SU-DHL-6 (cell line): Measurements from ENCODE around the gene NEU3.

ENCODE experiments used
- H2AFZ ChIP-seq: fragments of 200-600 bp; sonication (generic); 2 replicates; pipeline ENCODE4 v1.6.1; 2014; ENCODE audit warnings: low read depth, mild to moderate bottlenecking, moderate library complexity, mixed read lengths, antibody characterized with exemption, low read length; ENCODE audit not compliant: severe bottlenecking
- H3F3A ChIP-seq: fragments of 200-600 bp; shearing (Covaris generic); 2 replicates; pipeline ENCODE4 v1.6.0; 2016; ENCODE audit warnings: antibody characterized with exemption, mild to moderate bottlenecking; ENCODE audit not compliant: insufficient read depth
- H3K27ac ChIP-seq: fragments of 200-600 bp; sonication (generic); 2 replicates; pipeline ENCODE4 v1.5.1; 2016; ENCODE audit warnings: low read depth, mild to moderate bottlenecking, low read length, moderate library complexity, mixed read lengths
- H3K27me3 ChIP-seq: fragments of 200-600 bp; sonication (generic), shearing (Covaris generic); 2 replicates; pipeline ENCODE4 v1.6.0; 2014; ENCODE audit warnings: mild to moderate bottlenecking, low read length
- H3K36me3 ChIP-seq: fragments of 200-600 bp; sonication (generic); 2 replicates; pipeline ENCODE4 v1.6.1; 2014; ENCODE audit warnings: mild to moderate bottlenecking, low read length, mixed read lengths
- H3K4me2 ChIP-seq: fragments of 300-600, 200-600 bp; shearing (Covaris generic), sonication (generic); 2 replicates; pipeline ENCODE4 v1.6.0; 2014; ENCODE audit warnings: low read length, low read depth, mild to moderate bottlenecking; ENCODE audit not compliant: poor library complexity, severe bottlenecking
- H3K4me3 ChIP-seq: fragments of 200-600 bp; sonication (generic); 2 replicates; pipeline ENCODE4 v1.5.1; 2014; ENCODE audit warnings: antibody characterized with exemption, low read length, mild to moderate bottlenecking, mixed read lengths; ENCODE audit not compliant: insufficient read depth, poor library complexity, severe bottlenecking
- H3K79me2 ChIP-seq: fragments of 200-600 bp; sonication (generic); 2 replicates; pipeline ENCODE4 v1.6.1; 2014; ENCODE audit warnings: mild to moderate bottlenecking, low read length, moderate library complexity; ENCODE audit not compliant: insufficient read depth
- H3K9ac ChIP-seq: fragments of 200-600 bp; sonication (generic); 2 replicates; pipeline ENCODE4 v1.7.0; 2014; ENCODE audit warnings: mild to moderate bottlenecking, low read length
- H3K9me2 ChIP-seq: fragments of 200-600 bp; sonication (generic); replicated peaks from 2 replicates; pipeline ENCODE4 v1.6.1; 2014; ENCODE audit warnings: low read length; ENCODE audit not compliant: insufficient read depth
- H3K9me3 ChIP-seq: fragments of 200-600 bp; sonication (generic); 2 replicates; pipeline ENCODE4 v1.6.1; 2014; ENCODE audit warnings: low read length, mixed read lengths; ENCODE audit not compliant: insufficient read depth
- H4K20me1 ChIP-seq: fragments of 200-600 bp; sonication (generic); 2 replicates; pipeline ENCODE4 v1.6.1; 2014; ENCODE audit warnings: low read depth, mild to moderate bottlenecking, antibody characterized with exemption, low read length, moderate library complexity, mixed read lengths
- EZH2phosphoT487 ChIP-seq: fragments of 200-600 bp; sonication (generic), shearing (Covaris generic); conservative IDR thresholded peaks from 2 replicates; pipeline ENCODE4 v1.6.1; 2018; ENCODE audit warnings: mild to moderate bottlenecking, antibody characterized with exemption, low read length, moderate library complexity, mixed read lengths
- TF ChIP-seq, protein P1 (sequence below): fragments of 200-600 bp; sonication (generic); IDR thresholded peaks from one replicate; pipeline ENCODE4 v1.5.1; 2017; ENCODE audit warnings: antibody characterized with exemption, mild to moderate bottlenecking, low read length, moderate library complexity; ENCODE audit not compliant: insufficient read depth, poor library complexity, severe bottlenecking

The NEU3 gene

DNA sequence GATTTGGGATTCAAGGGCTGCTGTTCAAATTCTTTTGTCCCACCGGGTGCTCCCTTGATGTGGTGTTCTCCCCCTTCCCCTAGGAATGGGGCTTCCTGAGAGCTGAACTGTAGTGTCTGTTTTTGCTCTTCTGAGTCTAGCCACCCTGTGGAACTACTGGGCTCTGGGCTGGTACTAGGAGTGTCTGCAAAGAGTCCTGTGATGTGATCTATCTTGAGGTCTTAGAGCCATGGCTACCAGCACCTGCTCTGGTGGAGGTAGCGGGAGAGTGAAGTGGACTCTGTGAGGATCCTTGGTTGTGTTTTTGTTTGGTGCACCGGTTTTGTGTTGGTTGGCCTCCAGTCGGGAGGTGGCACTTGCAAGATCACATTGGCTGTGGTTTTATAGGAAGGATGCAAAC lies 61.8 kb downstream of the NEU3 start:
- H4K20me1 ChIP-seq, result no peaks in the 10 kb centered on the region
- no peaks in the 10 kb centered on the region for H3K9me2 ChIP-seq
- no peaks in the 10 kb centered on the region for H3K36me3 ChIP-seq
- H2AFZ ChIP-seq, result peak overlapping the region; percentile 71
- no peak overlapping the region for H3K9ac ChIP-seq
- TF ChIP-seq, protein P1, sequence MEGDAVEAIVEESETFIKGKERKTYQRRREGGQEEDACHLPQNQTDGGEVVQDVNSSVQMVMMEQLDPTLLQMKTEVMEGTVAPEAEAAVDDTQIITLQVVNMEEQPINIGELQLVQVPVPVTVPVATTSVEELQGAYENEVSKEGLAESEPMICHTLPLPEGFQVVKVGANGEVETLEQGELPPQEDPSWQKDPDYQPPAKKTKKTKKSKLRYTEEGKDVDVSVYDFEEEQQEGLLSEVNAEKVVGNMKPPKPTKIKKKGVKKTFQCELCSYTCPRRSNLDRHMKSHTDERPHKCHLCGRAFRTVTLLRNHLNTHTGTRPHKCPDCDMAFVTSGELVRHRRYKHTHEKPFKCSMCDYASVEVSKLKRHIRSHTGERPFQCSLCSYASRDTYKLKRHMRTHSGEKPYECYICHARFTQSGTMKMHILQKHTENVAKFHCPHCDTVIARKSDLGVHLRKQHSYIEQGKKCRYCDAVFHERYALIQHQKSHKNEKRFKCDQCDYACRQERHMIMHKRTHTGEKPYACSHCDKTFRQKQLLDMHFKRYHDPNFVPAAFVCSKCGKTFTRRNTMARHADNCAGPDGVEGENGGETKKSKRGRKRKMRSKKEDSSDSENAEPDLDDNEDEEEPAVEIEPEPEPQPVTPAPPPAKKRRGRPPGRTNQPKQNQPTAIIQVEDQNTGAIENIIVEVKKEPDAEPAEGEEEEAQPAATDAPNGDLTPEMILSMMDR, result no peak
- no peak for TF ChIP-seq EZH2phosphoT487
- no peaks in the 10 kb centered on the region for H3F3A ChIP-seq
- no peak overlapping the region for H3K4me3 ChIP-seq
- H3K79me2 ChIP-seq, result no peaks in the 10 kb centered on the region
- no peak overlapping the region for H3K4me2 ChIP-seq
- H3K27ac ChIP-seq, result no peak overlapping the region
- no peaks in the 10 kb centered on the region for H3K27me3 ChIP-seq
- no peaks in the 10 kb centered on the region for H3K9me3 ChIP-seq

DNA sequence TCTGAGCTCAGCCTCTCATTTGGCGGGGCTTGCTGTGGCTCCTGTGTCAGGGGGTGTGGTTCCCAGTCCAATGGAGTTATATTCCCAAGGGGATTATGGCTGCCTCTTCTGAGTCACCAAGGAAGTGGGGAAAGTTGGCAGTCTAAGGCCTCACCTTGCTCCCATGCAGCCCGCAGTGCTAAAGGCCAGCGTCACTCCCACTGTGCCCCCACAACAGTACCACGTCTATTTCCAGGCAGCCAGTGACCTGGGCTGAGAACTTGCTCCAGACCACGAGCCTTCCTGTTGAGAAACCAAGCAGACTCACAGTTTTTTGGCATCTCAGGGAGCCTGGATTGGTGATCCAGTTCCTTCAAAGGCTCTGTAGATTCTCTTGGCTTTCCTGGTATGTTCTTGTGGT lies 62.3 kb downstream of the NEU3 start:
- Histone ChIP-seq H3K4me2 (no peak overlapping the region), H3F3A (no peaks in the 10 kb centered on the region), H3K27ac (no peak overlapping the region), H3K27me3 (no peaks in the 10 kb centered on the region), H3K79me2 (no peaks in the 10 kb centered on the region), H2AFZ (no peak overlapping the region), H3K9me2 (no peaks in the 10 kb centered on the region), H3K36me3 (no peaks in the 10 kb centered on the region), H3K4me3 (no peak overlapping the region), H4K20me1 (no peaks in the 10 kb centered on the region), H3K9me3 (no peaks in the 10 kb centered on the region), H3K9ac (no peak overlapping the region)
- TF ChIP-seq, protein P1, result no peak
- no peak for TF ChIP-seq EZH2phosphoT487

DNA sequence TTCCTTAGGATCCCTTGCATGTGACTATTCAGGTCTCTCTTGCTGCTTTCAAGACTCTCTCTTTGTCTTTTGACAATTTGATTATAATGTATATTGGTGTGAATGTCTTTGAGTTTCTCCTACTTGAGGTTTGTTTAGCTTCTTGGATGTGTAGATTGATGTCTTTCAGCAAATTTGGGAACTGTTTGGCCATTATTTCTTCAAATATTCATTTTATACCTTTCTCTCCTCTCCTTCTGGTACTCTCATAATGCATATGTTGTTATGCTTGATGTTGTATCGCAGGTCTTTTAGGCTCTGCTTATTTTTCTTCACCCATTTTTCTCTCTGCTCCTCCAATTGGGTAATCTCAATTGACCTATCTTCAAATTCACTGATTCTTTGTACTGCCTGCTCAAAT lies 63.7 kb downstream of the NEU3 start:
- TF ChIP-seq, protein P1, result no peak
- no peak for TF ChIP-seq EZH2phosphoT487
- no peaks in the 10 kb centered on the region for H3K27me3 ChIP-seq

DNA sequence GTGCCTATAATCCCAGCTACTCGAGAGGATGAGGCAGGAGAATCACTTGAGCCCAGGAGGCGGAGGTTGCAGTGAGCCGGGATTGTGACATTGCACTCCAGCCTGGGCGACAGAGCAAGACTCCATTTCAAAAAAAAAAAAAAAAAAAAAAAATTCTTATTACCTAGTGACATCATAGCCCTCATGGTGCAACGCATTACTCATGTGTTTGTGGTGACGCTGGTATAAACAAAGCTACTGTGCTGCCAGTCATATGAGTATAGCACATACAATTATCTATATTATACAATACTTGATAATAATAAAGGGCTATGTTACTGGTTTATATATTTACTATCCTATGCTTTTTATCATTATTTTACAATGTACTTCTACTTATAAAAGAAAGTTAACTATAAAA lies 66.8 kb downstream of the NEU3 start:
- no peaks in the 10 kb centered on the region for H3K27me3 ChIP-seq
- H3K36me3 ChIP-seq, result no peaks in the 10 kb centered on the region
- no peaks in the 10 kb centered on the region for H3K9me2 ChIP-seq
- H3K9ac ChIP-seq, result no peak overlapping the region
- no peaks in the 10 kb centered on the region for H3F3A ChIP-seq
- no peak overlapping the region for H3K4me3 ChIP-seq
- no peak overlapping the region for H3K4me2 ChIP-seq
- no peaks in the 10 kb centered on the region for H4K20me1 ChIP-seq
- no peak overlapping the region for H3K27ac ChIP-seq
- H2AFZ ChIP-seq, result no peak overlapping the region
- no peaks in the 10 kb centered on the region for H3K79me2 ChIP-seq
- no peak for TF ChIP-seq EZH2phosphoT487
- TF ChIP-seq, protein P1, result no peak
- no peaks in the 10 kb centered on the region for H3K9me3 ChIP-seq

More for the DNA sequence above, 63.7 kb downstream of the NEU3 start:
- Histone ChIP-seq H2AFZ (no peak overlapping the region), H3K36me3 (no peaks in the 10 kb centered on the region), H3K9me2 (no peaks in the 10 kb centered on the region), H3K9me3 (no peaks in the 10 kb centered on the region), H3K79me2 (no peaks in the 10 kb centered on the region), H3K4me2 (no peak overlapping the region), H3K9ac (no peak overlapping the region), H3F3A (no peaks in the 10 kb centered on the region), H3K27ac (no peak overlapping the region), H4K20me1 (no peaks in the 10 kb centered on the region), H3K4me3 (no peak overlapping the region)
